GOT3 (cell line): Measurements from ENCODE around the gene ERFL.
A peak's percentile ranks its signal among the peaks of the same experiment; 100 is the strongest.

ENCODE experiments used
- DNase-seq: peaks from one replicate; lab custom pipeline; 2025; ENCODE audit warnings: mixed read lengths; lab: John Stamatoyannopoulos, UW

The ERFL gene

DNA sequence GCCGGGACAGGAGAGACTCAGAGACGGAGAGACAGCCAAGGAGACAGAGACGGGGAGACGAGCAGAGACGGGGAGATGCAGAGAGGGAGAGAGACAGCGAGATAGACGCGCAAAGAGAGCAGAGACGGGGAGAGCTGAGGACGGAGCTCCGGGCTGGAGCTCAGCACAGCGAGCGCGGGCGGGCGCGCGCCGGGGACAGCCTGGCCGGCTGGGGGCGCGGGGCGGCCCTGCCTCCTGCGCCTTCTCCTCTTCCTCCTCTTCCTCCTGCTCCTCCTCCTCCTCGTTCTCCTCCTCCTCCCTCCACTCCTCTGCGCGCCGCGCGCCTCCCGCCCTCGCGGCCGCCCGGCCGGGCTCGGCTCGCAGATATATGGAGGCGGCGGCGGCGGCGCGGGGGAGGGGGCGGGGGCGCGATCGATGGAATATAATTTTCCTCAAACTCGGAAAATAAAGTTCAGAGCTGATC, at the start of gene ERFL:
Gene ERFL, minus strand, starts transcription at position 229 of the 463 bp plus-strand sequence. CDS start 15,530 bp downstream, outside the sequence.
- DNase-seq, result no peak

DNA sequence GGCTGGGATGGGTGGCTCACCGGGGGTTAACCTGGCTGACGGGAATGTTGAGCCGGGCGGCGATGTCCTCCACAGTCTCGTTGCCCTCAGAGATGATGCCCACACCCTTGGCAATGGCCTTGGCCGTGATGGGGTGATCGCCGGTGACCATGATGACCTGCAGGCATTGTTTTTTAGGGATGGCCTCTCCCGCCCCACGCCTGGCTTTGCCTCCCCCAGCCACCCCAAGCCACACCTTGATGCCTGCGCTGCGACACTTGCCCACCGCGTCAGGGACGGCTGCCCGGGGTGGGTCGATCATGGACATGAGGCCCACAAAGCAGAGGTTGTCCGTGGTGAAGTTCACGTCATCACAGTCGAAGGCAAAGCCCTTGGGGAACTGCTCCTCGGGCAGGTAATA, 49.7 kb upstream of the ERFL start:
- DNase-seq, result no peak

- no peak for DNase-seq
Observed at GRCh38 chr19:41974652-41975051, 46.4 kb upstream of the ERFL start.

DNA sequence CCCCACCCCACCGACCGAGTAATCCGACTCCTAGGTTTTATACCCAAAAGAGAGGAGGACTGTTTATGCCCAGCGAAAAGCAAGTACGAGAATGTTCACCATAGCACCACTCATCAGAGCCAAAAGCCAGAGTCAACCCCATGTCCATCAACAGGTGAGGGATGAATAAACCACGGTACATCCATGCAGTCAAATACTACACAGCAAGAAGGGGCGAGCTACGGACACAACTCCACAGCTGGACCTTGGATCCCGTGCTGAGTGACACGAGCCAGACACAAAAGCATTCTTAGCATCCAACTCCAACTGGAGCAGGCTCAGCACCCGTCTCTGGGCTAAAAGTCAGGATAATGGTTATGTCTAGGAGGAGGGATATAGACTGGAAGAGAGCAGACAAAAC, 43.1 kb upstream of the ERFL start:
- no peak for DNase-seq

DNA sequence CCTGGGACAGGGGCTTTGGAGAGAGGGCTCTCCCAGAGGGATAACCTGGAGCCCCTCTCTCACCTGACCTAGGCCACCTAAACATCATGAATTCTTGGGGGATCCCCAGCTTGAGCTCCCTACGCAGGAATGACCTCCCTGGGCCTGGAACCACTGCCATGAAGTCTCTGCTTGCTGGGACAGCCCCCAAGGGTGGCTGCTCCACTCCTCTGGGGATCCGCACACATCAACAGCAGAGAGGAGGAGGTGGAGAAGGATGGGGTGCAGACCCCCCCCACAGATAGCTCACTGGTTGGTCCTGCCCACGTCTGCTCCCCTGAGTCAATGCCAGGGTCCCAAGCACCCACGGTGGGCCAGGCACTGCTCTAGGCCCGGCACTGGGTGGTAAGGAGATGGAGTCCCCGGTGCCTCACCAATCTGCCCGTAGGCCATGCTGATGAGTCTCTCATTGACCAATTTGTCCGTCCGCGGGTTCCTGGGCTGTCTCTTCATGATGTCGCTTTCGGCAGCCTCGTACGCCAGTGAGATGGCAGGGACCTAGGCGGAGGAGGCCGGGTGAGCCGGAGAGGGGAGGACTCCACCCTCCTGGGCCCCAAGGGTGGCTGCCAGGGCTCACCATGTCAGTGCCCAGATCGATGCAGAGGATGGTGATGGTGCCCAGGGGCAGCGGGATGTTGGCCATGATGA, 41.7 kb upstream of the ERFL start:
- DNase-seq, result no peak

DNA sequence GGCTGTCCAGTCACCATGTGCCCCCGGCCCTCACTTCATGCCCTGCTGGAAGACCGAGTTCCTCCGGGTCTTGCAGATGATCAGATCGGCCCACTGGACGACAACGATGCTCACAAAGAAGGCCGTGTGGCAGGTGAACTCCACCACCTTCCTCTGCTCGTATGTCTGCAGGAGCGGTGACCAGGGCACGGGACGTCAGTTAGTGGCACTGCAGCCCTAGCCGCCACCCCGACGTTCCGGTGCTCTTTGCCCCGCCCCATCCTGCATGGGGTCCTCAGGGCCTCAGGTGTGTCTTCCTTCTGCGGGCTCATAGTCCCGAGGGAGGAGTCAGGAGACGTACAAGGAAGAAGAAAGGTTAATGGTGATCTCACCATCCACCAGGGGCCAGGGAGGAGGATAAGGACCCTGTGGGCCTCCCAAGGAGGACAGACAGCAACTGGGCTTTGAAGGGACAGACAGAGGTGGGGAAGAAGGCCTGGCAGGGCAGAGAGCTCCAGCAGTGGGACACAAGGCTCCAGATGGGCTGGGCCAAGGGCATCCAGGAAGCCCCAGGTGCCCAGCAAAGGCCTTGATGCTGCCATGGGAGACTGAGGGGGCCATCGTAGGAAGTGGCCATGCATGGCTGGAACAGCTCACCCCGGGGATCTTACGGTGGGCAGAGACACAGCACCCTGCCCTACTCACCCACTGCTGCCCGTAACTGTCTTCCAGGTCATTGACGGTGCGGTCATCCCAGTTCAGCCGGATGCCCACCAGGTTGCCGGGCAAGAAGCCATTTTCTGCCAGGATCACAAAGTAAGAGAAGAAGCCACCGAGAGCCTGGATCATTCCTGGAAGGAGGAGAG, 40.7 kb upstream of the ERFL start:
- DNase-seq, result no peak

GRCh38 chr19:41967054-41967783, 39.0 kb upstream of the ERFL start:
- DNase-seq, result no peak

DNA sequence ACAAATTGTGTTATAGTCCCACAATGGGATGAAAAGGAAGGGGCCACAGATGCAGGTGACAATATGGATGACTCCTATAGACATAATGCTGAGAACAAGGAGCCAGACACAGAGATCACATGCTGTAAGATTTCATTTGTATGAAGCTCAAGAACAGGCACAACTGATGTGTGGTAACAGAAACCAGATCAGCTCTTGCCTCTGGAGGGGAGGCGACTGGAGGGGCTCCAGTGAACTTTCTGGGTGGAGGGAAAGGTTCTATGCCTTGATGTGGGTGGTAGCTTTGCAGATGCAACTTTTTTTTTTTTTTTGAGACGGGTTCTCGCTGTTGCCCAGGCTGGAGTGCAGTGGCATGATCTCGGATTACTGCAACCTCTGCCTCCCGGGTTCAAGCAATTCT, 36.9 kb upstream of the ERFL start:
- DNase-seq, result no peak

GRCh38 chr19:41960973-41961372, 32.7 kb upstream of the ERFL start:
- no peak for DNase-seq

DNA sequence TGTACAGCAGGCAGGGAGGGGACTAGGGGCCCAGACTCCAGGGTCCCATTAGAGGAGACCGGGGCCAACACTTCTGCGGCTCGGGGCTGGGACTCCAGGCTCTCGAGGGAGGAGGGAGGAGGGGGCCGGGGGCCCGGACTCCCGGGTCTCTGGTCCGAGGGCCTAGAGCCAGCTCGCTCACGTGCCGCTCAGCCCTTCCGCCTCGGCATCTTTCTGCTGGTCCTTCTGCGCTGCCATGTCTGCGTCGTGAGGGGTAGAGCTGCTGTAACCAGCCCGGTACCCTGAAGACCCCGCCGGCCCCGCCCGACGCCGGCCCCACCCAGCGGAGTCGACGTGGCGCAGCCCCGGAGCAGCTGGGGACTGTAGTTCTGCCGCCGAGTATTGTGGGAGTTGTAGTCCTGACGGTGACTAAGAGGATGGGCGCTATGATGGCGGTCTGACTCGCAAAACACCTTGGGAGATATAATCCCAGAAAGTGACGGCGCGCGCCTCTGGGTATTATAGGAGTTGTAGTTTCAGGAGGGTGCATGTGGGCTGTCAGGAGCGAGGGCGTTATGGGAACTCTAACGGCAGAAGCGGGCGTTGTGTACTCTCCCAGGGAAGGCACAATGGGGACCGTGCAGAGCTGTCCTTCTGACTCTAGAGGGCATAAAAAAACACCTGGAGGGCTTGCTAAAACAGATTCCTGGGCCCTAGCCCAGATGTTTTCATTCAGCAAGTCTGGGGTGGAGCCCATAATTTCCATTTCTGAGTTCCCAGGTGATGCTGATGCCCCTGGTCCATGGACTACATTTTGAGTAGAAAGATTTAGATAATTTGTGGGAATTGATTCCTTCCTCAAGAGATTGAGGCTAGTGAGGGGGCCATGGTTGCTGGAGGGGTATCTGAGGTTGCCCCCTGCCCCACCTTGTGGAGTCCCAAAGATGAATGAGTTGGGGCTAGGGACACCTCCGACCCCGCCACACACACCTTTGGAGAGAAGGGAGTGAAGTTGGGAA, 31.1 kb upstream of the ERFL start, which contains the start of gene RABAC1:
Gene RABAC1, minus strand, starts transcription at position 266 of the 998 bp plus-strand sequence. Its CDS starts 29 bp downstream, at position 237.
- DNase-seq, result peak; percentile 47

GRCh38 chr19:41958367-41959055, 30.3 kb upstream of the ERFL start:
- DNase-seq, result no peak

DNA sequence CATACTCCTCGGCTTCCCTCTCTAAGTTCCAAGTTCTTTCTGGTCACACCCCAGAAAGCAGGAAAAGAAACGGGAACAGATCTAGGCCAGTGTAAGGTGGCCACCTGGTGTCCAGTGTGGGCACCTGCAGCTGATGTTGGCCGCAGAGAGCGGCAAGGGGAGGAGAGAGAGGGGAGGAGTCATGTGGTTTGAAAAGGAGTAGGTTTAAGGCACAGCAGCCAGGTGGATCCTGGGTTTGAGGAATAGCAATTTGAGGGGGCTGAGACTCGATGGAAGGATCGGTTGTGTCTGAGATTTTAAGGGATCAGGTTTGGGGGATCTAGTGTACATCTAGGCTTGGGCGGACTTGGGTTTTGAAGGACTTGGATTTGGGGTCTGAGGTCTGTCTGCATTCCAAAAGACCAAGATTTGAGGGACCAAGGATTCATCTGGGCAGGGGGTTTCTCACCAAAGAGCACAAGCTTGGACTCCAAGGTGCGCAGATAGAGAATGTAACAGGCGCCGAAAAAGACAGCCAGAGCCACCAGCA, 29.7 kb upstream of the ERFL start:
- DNase-seq, result no peak

GRCh38 chr19:41957161-41957837, 29.1 kb upstream of the ERFL start:
- no peak for DNase-seq

GRCh38 chr19:41956621-41957020, 28.4 kb upstream of the ERFL start:
- DNase-seq, result no peak

DNA sequence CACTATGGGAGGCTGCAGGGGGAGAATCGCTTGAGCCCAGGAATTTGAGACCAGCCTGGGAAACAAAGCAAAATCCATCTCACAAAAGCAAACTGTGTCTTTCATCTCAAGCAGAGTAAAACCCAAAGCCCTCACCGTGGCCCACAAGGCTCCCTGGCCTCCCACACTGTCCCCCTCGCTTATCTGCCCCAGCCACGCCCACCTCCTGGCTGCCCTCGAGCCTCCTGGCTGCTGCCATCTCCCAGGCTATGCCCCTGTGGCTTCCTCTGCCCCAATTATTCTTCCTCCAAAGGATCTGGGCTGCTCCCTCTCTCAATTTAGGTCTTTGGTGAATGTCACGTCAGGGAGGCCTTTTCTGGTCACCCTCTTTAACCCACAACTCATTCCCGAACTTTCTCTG, 27.3 kb upstream of the ERFL start:
- DNase-seq, result no peak

- no peak for DNase-seq
Observed at GRCh38 chr19:41951686-41952172, 23.5 kb upstream of the ERFL start.

- no peak for DNase-seq
Observed at GRCh38 chr19:41947091-41947490, 18.8 kb upstream of the ERFL start.

DNA sequence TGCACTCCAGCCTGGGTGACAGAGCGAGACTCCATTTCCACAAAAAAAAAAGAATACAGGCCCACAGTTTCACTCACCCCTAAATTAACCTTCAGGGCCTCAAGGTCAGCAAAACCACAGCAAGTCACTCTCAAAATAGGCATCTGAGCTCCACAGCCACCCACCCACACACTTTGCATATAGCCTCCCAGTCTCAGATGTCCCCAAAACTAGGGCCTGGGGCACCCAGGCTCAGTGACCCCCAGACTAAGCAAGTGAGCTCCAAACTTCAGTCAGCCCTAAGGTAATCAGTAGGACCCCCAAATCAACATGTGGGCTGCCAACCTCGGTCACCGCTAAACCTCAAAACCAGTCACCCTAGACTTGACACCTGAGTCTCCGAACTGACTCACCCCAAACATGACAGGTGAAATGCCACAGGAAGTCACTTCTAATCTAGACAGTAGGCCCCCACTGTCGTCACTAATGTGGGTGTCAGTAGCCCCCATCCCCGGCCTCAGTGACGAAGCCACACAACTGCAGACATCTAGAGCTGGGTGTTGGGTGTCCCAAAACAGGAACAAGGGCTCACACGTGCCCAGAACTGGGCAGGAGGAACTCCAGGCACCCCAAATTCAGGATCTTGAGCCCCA, 17.0 kb upstream of the ERFL start:
- DNase-seq, result no peak

- no peak for DNase-seq
Observed at GRCh38 chr19:41944336-41944735, 16.1 kb upstream of the ERFL start.
